ENCODE data around the gene NR5A1.

- no peak for TF ChIP-seq POLR2AphosphoS5 (IDR thresholded peaks at IDR 0.05; ENCODE audit: borderline replicate concordance, low read depth, low read length)
- no peak for TF ChIP-seq EZH2 (IDR thresholded peaks at IDR 0.05)
Measured at GRCh38 chr9:124436320-124436719, 70.9 kb downstream of the NR5A1 start.

Measured in SK-N-MC (cell line).